Stimulated activated CD4-positive, alpha-beta T cell treated with anti-CD3 and anti-CD28 coated beads, TNF-alpha, amount 100 ng/mL, for 4 hours (primary cell): ENCODE data around the gene CHST10.
"Not testable (repeated sequence)": the region's sequence is repeated elsewhere in the genome, so short reads cannot be mapped to it uniquely, and the experiment has no call there.

Experiments used
- DNase-seq, 3 experiments: peaks; one replicate each; pipeline ENCODE4 v3.0.0-alpha.2; 2020; ENCODE audit warnings: low read depth in 3 of 3

Gene CHST10, protein sequence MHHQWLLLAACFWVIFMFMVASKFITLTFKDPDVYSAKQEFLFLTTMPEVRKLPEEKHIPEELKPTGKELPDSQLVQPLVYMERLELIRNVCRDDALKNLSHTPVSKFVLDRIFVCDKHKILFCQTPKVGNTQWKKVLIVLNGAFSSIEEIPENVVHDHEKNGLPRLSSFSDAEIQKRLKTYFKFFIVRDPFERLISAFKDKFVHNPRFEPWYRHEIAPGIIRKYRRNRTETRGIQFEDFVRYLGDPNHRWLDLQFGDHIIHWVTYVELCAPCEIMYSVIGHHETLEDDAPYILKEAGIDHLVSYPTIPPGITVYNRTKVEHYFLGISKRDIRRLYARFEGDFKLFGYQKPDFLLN

DNA sequence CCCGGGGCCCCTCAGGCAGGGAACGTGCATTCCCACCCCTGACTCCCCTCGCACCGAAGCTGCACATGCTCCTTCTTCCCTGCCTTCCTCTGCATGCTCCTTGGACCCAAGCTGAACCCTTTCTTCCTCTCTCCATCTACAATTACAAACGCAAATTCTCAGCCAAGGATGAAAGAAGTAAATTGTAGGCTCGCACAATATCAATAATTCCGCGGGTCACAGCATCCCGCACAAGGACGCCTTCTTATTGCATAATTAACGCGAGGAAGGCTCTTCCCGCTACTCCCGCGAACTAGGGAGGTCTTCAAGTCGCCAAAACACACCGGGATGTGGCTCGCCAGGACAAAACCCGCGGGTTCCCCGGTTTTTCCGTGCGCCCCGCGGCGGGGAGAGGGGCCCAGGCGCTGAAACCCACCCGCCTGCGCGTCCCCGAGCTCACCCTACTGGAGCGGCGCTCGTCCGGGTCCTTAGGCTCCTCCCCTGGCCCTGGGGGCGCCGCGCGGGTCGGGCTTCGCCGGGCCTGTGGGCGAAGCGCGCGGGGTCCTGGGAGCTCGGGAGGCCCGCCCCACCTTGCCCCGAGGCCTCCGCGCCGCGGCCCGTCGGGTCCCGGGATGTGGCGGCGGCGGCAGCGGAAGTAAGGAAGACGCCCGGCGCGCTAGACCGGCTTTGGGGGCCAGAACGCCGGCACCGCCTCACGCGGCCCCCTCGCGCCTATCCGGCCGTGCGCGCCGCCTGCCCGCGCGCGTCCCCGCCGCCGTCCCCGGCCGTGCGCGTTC lies at the start of gene CHST10:
Gene CHST10, minus strand, starts transcription at position 734 of the 776 bp plus-strand sequence. CDS start 10,993 bp downstream, outside the sequence.
- DNase-seq = peak; percentile 17 to 52 (median 49)

DNA sequence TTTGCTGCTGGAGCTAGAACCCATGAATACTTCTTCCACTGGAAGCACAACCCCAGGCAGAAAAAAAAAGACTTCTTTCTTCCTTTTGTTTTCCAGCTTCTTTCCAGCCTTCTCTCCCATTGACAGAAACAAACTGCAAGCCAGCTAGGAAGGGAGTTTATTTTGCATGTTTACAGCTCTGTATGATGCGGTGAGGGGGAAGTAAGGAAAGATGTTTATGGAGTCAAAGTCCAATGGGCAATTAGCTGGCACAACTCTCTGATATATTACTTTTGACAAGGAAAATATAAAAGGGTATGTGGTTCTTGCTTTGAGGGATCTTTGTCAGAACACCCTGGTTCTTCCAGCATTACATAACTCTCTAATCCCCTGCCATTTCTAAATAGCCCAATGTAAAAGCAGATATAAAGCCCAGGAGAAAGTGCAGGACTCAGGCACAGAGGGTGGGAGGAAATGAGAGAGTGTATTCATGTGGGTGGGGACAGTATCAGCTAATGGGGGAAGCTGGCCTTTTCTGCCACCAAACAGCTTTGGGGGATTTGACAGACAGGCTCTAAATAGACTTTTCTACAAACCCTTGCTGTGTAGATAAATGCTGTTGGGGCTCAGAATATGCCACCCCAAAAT lies 43.5 kb upstream of the CHST10 start:
- DNase-seq = no peak

DNA sequence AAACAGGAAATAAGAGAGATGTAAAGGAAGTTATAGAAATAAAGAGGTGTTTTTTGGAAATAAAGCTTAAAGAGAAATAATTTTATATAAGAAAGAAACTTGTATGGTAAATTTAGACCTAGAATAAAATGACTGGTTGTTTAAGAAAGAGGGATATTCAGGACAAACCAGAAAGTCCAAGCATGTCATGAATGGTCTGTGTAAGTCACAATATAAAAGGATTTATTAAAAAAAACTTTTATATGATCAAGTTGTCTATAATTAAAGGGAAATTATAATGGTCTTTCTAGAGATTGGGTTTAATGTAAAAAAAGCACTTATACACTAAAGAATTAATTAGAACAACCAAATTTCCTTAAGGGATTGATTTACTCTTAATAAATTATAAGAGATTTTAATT lies 38.9 kb upstream of the CHST10 start:
- not testable (repeated sequence) for DNase-seq

DNA sequence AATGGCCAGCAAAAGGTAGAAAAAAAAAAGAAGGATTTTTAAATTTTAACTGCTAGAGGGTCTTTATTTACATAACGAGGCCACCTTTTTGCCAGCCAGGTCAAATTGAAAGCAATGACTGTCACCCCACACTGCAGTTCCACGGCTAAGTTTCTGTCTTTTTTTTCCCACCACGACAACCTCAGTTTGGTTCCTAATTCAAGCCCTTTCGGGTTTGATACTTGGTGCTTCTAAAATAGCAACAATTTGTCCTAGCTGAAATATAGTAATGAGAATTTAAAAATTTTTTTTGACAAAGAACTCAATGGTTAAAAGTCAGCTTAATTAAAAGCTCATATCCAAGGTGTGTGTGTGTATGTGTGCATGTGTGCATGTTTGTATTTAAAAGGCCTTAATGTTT lies 36.4 kb upstream of the CHST10 start:
- DNase-seq = no peak

DNA sequence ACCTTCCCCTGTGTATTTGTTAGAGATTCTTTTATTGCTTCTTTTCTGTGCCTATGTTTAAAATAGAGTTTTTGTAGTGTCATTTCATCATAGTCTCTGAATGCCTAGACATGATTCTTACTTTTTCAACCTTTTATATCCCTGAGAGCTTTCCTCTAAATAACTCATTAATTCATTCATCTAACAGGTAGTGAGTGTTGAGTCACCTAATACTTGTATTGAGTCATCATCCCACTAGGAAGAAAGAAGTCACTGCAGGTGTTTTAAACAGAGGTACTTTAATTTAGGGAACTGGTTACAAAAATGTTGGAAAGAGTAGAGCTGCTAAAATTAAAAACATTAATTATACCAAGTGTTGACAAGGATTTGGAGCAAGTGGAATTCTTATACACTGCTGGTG lies 34.3 kb upstream of the CHST10 start:
- no peak for DNase-seq

DNA sequence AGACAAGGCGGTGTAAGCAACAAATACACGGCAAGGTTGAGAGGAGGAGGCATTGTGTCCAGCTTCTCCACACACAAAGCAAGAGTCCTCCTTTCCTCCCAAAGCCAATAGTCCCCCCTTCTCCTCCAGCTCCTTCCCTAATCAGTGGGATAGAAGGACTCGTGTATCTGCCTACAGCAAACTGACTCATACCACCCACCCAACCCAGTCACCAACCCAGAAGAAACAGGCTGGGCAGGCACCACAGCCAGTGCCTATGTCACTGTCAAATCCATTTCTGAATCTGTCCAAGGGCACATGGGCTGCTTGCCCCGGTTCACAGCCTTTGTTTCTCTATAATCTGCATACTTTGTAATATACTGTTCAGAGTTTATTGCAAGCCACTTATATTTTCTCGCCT lies 33.6 kb upstream of the CHST10 start:
- no peak for DNase-seq

DNA sequence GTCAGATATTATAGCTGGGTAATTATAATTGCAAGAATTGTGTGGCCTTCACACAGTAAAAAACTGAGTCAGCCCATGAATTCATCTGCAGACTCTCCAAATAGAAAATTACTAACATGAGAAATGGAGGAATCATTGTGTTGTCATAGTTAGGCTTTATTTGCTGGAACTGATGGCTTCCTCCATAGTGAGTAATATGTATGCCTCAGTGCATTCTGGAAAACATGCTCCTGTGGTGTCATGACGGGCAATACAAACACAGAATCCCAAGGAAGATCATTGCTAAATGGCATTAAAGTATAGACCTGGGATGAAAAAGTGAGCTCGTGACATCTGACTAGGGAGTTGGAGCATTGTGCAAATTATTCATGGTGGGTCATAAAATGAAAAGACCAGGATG lies 29.2 kb upstream of the CHST10 start:
- no peak for DNase-seq

DNA sequence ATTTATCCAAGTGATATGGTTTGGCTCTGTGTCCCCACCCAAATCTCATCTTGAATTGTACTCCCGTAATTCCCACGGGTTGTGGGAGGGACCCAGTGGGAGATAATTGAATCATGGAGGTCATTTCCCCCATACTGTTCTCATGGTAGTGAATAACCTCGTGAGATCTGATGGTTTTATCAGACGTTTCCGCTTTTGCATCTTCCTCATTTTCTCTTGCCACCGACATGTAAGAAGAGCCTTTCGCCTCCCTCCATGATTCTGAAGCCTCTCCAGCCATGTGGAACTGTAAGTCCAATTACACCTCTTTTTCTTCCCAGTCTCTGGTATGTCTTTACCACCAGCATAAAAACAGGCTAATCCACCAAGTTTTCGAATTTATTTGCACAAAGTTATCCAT lies 20.3 kb upstream of the CHST10 start:
- no peak for DNase-seq

DNA sequence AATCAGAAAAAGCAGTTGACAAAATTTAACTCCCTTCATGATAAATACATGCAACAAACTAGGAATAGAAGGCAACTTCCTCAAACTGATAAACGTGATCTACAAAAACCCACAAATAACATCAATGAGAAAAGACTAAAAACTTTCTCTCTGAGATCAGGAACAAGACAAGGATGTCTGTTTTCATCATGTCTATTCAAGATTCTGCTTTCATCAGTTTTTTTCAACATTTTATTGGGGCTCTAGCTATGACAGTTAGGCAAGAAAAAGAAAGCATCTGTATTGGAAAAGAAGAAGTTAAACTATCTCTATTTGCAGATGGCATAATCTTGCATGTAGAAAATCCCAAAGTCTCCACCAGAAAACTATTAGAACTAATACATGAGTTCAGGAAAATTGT lies 12.3 kb upstream of the CHST10 start:
- no peak for DNase-seq

DNA sequence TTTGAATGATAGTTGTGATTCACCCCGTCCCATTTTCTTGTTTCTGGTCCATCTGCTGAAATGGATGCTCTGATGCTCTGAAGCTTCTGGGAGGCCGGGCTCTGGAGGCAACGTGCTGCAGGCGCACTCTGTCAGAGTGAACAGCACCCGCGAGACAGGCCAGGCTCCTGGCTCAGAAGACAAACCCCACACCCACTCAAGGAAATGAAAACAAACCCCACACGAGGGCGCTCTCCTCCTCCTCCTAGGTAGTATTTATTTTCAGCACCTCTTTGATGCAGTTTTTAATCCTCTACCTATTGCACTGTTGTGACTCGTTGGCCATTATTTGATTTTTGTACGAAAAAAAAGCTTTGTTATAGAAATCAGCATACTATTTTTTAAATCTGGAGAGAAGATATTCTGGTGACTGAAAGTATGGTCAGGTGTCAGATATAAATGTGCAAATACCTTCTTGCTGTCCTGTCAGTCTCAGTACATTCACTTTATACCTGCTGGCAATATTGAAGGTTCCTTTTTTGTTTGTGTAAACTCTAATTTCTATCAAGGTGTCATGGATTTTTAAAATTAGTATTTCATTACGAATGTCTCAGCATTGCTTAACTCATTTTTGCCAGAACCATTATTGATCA lies 10.3 kb upstream of the CHST10 start:
- peak; percentile 26 to 55 (median 52) for DNase-seq

DNA sequence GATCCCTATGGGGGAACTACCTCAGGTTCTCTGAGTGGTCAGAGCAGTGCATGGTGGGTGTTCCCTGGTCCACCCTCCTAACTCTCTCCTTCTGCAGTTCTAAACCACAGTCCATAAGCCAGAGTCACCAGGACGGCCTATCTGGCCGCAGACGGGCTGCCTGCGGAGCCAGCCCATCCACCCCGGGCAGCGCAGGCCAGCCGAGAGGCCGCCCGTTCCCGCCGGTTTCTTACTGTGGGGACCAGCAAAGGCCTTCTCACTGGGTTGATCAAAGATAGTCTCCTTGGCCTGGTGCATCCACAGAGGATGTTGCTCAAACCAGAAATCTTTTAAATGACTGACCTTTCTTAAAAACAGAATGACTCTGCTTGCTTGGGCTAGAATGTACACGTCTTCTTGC lies 9.6 kb upstream of the CHST10 start:
- no peak for DNase-seq

DNA sequence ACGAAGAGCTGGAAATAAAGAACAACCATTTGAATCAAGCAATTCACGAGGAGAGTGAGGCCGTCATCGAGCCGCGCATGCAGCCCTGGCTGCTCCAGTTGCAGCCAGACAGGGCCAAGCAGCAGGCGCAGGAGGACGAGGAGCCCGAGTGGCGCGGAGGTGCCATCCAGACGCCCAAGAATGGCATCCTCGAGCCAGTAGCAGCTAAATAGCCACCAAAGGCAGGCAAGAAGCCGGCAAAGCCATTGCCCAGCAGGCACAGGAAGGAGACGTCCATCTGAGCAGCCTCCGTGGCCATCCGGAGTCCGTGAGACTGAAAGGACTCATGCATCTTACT lies 8.9 kb upstream of the CHST10 start:
- no peak for DNase-seq

DNA sequence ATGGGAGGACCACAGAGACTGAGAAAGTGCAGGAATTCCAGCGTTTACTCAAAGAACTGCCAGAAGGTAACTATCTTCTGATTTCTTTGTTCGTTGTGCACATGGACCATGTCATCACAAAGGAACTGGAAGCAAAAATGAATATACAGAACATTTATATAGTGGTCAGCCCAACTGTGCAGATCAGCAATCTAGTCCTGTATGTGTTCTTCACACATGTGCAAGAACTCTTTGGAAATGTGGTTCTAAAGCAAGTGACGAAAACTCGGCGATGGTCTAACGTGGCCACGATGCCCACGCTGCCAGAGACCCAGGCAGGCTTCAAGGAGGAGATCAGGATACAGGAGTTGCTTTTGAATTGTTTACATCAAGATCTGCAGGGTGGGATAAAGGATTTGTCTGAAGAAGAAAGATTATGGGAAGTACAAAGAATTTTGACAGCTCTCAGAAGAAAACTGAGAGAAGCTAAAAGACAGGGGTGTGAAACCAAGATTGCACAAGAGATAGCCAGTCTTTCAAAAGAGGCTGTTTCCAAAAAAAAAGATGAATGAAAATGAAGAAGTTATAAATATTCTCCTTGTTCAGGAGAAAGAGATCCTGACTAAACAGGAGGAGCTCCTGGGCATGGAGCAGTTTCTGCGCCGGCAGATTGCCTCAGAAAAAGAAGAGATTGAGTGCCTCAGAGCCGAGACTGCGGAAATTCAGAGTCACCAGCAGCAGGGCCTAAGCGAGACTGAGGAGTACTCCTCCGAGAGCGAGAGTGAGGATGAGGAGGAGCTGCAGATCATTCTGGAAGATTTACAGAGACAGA lies 8.3 kb upstream of the CHST10 start:
- DNase-seq = no peak

DNA sequence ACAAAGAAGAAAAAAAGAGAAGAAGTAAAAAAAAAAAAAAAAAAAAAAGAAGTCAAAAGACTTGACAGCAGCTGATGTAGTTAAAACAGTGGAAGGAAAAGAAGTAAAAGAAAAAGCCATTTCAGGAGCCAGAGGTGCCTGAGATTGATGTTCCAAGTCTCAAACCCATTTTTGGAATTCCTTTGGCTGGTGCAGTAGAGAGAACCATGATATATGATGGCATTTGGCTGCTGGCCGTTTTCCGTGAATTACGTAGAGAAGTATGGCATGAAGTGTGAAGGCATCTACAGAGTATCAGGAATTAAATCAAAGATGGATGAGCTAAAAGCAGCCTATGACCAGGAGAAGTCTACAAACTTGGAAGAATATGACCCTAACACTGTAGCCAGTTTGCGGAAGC lies 7.6 kb upstream of the CHST10 start:
- DNase-seq = no peak

DNA sequence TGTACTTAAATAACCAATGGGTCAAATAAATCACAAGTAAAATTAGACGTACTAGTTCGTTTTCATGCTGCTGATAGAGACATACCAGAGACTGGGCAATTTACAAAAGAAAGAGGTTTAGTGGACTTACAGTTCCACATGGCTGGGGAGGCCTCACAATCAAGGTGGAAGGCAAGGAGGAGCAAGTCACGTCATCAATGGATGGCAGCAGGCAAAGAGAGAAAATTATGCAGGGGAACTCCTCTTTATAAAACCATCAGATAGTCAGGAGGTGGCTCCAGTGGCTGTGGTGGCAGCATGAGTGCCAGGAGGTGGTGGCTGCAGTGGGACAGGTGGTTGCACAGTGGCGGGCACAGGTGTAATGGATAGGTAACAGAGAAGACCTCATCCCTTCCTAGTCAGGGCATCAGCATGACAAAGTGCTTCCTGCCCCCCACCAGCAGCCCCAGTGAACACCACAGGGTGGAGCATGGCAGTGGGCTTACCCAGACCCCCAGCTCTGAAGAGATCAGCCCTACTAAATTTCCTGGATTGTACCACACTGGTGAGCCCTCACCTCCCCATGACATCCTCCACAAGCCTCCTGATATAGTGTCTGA lies 6.9 kb upstream of the CHST10 start:
- DNase-seq = no peak

DNA sequence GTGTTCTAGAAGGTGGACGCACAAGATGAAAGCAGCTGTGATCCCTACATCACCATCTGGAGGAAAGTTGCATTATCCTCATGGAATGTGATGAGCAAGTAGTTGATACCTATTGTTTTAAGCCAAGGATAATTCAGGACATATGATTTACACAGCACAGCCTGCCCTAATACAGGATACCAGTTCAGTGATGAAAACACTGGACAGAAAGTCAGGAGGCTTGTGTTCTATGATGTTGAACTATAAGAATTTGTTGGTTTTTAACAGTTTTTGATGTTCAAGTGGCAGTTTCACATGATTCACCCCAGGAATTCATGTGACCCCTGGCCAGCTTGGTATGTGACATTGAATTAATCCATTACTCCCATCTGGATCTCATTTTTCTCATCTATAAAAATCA lies 6.2 kb upstream of the CHST10 start:
- no peak for DNase-seq

DNA sequence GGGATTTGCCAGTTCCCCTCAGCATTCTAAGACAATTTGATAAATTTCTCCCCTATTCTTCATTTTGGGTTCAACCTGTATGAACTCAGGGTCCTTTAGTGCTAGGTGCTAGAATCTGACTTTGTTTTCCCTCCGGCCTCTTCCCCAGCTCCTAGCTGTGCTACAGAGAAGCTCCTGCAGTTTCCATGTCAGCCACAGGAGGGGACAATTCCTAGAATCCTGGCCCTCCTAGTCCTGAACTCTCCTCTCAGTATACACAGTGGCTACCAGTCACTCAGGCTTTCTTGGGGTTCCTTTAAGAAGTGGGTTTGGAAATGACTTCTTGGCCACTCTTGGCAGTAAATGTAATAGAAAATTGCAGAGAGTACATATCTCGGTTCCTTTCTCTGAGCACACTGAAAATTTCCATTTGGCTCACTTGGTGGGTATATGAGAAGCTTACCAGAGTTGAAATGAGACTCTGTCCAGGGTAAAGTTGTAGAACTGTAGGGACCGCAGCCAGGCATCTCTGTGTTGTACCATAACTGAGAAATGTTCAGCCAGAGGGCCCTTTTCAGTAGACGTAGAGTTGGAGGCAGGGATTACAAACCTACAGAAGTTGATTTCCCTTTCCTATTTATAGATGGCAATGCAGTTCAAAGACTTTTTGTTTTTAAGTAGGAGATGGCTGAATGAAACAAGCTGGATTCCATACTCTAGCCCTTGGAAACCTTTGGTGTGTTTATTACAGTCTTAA lies 5.0 kb upstream of the CHST10 start:
- DNase-seq = no peak

DNA sequence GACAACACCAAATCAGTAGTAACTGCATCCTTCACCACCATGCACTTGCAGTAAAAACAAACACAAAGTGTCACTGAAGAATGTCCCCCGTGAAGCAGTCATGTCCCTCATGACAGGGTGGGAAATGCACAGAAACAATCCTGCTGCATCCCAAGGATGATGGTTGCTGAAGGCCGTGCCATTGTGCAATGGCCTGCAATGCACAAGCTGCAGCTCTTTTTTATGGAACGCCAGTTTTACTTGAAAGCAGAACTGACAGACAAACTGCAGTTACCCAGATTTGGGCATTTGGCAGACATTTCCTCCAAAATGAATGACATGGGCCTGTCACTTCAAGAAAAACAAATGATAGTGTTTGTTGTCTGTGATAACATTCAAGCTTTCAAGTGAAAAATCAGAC lies 2.4 kb upstream of the CHST10 start:
- DNase-seq = no peak

DNA sequence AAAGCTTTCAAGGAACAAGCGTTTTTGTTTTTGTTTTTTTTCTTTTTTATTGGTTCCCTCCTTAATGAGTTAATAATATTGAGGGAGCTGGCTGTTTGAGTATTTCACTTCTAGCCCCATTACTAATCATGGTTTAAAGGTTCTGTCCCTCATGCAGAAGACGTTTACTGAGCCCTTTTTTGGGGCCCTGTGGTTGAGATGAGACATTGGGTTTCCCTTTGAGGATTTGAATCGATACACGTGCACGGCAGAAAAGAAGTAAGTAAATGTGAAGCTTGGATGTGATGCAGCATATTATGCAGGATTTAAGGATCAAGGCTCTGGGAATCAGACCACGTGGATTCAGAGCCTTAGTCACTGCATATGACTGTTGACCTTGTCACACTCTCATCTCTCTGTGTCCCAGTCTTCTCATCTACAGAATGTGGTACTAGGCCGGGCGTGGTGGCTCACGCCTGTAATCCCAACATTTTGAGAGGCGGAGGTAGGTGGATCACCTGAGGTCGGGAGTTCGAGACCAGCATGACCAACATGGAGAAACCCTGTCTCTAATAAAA lies 1.0 kb upstream of the CHST10 start:
- DNase-seq = no peak

DNA sequence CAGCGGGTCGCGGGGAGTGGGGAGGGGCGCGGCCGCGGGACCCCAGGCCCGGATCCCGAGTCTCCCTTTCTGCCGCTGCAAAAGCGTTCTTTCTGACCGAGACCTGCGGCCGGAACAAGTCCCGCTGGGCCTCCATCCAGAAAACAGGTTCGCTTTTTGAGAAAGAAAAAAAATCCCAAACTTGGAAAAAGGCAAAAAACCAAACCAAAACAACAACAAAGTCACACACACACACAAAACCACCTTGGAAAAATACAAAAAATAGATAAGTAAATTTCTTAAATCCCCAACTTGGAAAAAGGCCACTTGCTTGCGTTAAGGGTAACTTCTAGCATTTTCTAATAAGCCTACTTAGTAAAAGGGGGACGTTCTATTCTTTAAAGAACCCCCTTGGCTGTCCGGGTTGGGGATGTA lies 250 bp upstream of the CHST10 start:
- DNase-seq = no peak
